ENCODE data around the gene CNTNAP5.

CNTNAP5 gene

DNA sequence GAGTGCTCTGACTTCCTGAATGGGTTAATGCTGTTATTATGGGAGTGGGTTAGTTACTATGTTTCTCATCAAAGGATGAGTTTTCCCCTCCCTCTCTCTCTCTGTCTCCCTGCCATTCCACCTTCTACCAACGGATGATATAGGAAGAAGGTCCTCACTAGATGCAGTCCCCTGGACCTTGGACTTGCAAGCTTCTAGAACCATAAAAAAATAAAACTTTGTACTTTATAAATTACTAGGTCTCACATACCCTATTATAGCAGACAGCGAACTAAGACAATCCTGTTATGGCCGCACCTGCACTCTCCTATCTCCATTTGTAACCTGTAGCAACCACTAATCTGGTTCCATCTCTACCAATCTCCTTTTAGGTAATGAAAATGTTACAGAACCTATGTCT lies 564.9 kb downstream of the CNTNAP5 start:
- DNase-seq (ENCODE audit: low read depth in 2 of 2, low spot score in 1 of 2), result no peak

DNA sequence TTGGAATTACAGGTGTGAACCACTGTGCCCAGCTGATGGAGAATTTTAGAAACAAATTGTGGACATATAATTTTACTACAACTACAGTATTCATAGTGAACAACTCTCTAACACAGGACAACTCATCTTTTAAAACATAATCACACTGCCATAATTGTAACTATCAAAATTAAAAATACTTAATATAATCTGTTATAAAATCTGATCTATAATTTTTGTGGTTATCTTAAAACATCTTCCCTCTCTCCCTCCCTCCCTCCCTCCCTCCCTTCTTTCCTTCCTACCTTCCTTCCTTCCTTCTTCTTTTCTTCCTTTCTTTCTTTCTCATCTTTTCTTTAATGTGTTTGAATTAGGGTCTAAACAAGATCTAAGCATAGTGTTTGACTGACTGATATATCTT lies 577.7 kb downstream of the CNTNAP5 start:
- DNase-seq (ENCODE audit: low read depth in 2 of 2, low spot score in 1 of 2), result no peak

DNA sequence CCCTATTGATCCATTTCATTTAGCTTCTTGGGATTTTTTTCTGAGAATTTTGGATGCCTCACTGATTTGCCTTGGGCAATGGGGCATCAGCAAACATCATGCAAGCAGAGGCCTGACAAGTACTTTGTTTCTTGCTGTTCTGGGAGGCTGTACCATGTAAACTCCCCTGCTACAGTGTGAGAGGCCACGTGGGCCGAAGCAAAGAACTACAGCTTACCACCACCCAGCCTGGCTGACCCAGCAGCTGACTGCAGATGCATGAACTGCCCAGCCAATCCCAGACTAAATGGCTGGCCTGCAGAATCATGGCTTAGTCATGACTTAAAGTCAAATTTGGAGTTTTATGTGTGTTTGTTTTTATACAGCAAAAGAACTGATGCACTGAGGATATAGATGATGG lies 579.9 kb downstream of the CNTNAP5 start:
- no peak for DNase-seq (ENCODE audit: low read depth in 2 of 2, low spot score in 1 of 2)

DNA sequence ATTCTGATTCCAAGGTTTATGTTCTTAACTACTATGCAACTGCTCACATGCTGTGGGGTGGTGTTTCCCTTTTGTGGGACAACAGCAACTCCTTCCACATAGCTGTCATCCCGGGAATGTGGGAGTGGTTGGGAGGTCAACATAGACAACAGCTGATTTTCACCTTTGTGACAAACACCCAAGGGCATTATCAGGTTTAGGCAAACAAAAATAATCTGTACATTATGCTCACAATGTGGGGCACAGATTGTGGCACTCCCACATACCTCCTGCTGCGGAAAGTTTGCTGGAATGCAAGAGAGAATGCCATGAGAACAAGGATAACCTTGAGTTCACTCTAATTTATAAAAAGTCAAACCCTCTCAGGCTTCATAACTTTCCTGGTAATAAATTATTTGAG lies 582.6 kb downstream of the CNTNAP5 start:
- DNase-seq (ENCODE audit: low read depth in 2 of 2, low spot score in 1 of 2), result no peak

DNA sequence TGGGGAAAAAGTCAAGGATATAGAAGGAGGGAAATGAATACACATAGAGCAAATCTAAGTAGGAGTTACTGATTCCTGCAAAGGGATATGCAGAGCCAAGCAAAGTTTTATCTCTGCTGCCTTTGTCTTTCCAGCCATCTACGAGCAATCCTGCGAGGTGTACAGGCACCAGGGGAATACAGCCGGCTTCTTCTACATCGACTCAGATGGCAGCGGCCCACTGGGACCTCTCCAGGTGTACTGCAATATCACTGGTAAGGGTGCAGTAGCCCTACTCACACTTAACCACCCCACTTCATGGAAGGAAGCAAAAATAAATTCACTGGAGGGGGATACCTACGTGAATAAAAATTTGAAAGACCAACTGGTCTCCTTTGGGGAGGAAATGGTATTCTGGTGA lies 584.6 kb downstream of the CNTNAP5 start:
- no peak for DNase-seq (ENCODE audit: low read depth in 2 of 2, low spot score in 1 of 2)

DNA sequence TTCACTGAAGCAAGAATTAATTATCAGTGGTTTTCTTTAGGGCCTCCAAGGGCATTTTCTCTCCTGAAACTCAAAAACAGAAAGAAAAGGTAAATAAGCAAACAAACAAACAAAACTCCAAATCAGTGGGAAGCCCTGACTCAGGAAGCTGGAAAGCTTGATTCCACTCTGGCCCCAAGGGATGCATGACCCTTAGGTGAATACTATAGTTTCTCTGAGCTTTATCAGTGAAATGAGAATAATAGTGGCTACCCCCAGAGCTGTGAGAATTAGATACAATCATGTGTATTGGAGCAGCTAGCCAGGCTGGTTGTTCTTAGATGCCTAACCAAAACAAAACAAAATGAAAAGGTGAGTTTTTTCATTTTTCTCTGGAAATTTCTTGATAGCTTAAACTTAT lies 585.1 kb downstream of the CNTNAP5 start:
- no peak for DNase-seq (ENCODE audit: low read depth in 2 of 2, low spot score in 1 of 2)

DNA sequence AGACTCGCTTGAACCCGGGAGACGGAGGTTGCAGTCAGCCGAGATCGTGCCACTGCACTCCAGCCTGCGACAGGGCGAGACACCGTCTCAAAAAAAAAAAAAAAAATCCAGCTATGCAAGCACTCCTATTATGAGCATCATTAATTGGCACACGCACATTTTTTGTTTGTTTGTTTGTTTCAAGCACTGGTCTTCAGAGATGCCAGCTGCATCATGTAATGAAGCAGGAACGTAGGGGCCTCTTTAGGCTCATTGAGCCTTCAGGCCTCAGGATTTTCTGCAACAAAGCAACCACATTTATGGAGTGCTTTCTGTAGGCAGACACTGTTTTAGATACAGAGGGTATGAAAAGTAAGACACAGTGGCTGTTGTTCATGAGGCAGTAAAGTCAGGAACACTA lies 585.8 kb downstream of the CNTNAP5 start:
- DNase-seq (ENCODE audit: low read depth in 2 of 2, low spot score in 1 of 2), result no peak

DNA sequence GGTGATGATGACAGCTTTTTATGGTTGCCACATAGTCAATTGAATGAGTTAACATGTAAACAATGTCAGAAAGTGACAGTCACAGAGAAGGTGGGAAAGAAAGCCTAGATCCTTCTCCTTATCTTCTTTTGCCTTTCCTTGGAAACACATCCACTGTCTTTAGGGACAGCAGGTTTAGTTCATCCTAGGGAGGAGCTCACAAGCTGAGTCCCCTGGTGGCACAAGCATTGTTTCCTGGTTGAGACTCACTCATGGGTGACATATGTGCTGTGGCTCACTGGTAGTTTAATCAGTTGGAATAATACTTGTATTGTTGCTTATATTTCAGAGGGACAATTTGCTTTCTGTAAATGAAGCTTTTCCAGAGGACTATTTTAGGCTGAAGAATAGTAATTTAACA lies 598.5 kb downstream of the CNTNAP5 start:
- DNase-seq (ENCODE audit: low read depth in 2 of 2, low spot score in 1 of 2), result no peak

DNA sequence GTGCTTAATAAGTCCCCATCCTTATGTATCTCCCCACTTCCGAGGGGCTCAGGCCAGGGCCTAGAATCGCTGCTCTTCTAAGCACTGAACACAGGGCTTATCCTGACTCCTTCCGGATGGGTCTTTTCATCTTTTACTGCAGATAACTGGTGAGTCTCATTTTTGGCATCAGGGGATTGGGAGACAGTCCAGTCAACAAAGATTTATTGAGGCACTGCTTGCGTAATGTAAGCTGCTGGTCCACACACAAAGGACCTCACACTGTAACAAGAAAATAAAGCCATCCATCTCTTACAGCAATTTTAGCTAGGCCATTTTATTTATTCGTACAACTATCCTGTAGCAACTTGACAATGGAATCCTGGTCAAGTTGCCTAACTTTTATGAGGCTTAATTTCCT lies 600.5 kb downstream of the CNTNAP5 start:
- no peak for DNase-seq (ENCODE audit: low read depth in 2 of 2, low spot score in 1 of 2)

DNA sequence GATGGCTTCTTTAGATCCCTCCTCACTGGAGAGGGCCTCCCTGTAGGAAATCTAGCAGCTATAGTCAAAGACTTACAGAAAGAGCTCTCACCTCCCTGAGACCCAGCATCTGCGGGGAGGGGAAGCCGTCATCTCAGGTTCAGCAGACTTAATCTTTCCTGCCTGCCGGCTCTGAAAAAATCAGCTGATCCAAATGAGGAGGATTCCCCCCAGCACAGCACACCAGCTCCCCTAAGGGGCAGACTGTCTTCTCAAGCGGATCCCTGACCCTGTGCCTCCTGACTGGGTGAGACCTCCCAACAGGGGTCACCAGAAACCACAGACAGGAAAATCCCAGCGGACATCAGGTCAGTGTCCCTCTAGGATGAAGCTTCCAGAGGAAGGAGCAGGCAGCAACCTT lies 601.9 kb downstream of the CNTNAP5 start:
- no peak for DNase-seq (ENCODE audit: low read depth in 2 of 2, low spot score in 1 of 2)

DNA sequence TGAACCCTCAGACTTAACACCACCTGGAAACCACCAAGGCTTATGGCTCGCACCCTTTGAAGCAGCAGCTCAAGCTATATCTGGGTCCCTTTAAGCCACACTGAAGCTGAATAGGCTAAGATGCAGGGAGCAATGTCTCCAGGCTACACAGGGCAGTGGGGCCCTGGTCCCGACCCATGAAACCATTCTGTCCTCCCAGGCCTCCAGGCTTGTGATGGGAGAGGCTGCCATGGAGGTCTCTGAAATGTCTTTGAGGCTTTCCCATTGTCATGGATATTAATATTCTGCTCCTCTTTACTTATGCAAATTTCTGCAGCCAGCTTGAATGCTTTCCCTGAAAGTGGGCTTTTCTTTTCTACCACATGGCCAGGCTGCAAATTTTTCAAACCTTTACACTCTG lies 608.7 kb downstream of the CNTNAP5 start:
- no peak for DNase-seq (ENCODE audit: low read depth in 2 of 2, low spot score in 1 of 2)

DNA sequence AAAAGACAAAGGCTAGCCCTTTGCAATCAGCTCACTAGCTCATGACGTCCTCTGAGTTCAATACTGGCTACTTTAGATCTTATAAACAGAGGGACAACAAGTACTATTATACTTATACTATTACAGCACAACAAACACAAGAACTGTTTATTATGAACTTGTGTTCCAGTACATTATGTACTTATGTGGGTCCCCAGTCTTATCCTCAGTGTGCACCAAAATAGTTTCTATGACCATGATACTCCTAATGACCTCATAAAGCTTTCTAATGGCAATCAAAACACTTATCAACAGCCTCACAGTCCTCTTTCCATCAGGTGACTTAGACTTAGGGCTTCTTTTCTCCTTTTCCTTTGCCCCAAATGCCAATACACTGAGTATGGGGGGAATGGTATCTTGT lies 614.4 kb downstream of the CNTNAP5 start:
- DNase-seq (ENCODE audit: low read depth in 2 of 2, low spot score in 1 of 2), result no peak

DNA sequence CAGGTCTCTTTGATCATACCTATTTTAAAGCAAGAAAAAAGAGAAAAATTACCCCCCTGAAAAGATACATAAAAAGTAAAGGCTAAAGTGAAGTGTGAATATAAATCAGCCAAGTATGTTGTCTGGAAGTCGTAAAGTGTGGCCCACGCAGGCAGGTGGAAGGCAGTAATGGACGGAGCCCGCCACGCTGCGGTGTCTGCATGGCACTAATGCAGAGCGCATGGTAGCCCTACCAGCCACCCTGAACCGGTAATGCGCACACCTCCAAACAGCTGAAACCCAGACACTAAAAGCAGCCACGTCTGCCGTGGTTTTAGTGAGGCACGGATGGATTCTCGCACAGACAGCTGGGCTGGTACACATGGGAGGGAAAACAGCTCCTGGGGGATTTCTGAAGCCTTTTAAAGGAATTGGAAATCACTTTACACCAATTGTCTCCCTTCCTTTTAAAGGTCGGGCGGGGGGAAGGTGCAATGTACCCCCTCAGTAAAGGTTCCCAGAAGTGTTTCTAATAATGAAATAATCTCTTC lies 615.2 kb downstream of the CNTNAP5 start:
- DNase-seq (ENCODE audit: low read depth in 2 of 2, low spot score in 1 of 2), result no peak

DNA sequence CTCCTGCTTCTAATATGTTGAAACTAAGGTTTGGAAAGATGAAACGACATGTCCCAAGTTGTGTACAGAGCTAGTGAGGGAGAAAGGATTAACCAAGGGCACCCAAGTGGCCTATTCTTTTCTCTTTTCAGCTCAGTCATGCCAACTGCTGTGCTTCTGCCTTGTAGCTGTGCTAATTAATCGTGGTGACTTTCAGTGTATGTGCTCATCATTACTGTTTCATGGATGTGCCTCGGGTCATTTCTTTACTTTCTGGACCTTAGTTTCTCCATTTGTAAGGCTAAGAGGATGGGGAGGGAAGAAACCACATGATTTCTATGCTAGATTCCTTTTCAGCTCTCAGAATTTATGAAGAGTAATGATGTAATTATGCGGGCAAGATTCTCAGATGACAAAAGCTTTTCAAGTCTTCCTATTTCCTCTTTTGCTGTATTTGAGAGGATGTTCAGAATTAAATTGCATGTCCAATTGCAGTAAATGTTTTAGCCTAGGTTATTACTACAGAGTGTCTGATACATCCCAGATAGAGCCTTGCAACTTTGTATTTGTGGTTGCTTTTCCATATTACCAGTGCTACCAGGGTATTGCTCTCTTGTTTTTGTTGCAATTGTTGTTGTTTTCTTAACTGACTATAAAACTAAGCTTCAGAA lies 621.2 kb downstream of the CNTNAP5 start:
- no peak for DNase-seq (ENCODE audit: low read depth in 2 of 2, low spot score in 1 of 2)

DNA sequence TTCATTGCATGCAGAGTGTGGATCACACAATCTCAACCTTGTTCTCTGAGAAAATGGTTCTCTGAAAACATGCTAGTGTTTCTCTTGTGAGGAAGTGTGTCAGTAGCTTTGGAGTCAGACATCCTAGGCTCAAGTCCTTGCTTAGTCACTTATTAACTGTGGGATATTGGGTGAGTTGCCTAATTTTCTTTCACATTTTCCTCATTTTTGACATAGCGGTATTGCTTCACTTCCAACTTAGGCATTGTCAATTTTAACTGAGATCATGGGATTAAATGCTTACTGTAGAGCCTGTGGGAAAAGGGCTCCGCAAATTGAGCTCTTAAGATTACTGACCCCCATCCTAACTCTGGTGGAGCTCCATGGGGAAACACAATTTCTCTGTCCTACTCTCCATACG lies 622.2 kb downstream of the CNTNAP5 start:
- DNase-seq (ENCODE audit: low read depth in 2 of 2, low spot score in 1 of 2), result no peak

DNA sequence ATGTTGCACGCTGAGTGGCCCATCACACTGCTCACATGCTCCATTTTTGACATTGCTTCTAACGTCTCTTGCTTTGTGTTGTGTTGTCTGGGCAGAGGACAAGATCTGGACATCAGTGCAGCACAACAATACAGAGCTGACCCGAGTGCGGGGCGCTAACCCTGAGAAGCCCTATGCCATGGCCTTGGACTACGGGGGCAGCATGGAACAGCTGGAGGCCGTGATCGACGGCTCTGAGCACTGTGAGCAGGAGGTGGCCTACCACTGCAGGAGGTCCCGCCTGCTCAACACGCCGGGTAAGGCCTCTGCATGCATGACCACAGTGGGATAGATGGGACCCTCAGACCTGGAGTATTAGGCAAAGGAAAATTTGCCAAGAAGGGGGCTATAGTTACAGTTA lies 622.6 kb downstream of the CNTNAP5 start:
- no peak for DNase-seq (ENCODE audit: low read depth in 2 of 2, low spot score in 1 of 2)

DNA sequence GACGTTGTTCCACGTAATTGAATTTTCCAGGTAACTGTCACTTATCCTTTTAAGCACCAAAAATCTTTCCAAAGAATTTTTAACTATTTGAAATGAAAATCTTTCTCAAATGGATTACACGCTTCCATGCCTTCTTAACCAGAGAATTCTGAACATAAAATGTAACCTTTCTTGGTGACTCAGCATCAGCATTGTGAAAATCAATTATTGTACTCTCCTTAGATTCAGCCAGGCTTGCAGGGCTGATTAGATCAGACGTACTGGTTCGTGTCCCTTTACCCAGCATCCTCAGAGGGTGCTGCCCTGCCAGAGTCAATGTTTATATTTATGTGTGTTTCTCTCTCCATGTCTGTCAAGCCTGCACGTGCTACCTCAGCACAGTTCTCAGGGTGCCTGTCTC lies 623.9 kb downstream of the CNTNAP5 start:
- no peak for DNase-seq (ENCODE audit: low read depth in 2 of 2, low spot score in 1 of 2)

DNA sequence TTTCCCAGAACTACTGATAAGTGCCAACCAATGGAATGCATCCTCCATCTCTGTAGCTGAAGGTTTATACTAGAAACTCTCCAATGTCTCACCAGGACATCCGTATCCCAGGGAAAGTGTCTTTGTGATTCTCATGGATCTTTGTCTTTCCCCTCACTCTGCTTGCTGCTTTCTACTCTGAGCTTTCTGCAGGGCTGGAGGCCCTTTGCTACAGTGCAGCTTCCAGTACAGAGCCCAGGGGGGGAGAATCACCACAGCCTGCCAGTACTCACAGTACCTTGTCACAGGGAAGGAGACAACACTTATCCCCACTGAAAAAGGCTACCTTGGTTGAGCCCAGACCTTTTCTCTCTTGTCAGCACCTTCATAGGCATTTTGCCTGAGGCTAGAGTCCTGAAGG lies 627.0 kb downstream of the CNTNAP5 start:
- DNase-seq (ENCODE audit: low read depth in 2 of 2, low spot score in 1 of 2), result no peak

DNA sequence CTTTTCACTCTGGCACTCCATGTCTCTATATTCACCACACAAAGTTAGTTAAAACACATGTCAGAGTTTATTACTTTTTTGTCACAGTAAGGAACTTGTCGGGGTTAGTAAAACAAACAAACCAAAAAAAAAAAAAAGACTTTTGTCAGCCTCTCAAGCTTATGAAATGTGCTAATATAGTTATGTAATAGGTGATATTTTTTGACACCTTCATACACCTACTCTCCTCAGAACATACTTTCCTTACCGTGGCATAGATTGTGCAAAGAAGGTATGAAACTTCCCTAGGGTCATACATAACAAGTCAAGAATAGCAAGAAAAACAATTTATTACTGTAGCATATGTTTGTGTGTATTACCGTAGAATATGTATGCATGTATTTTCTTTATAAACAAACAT lies 633.3 kb downstream of the CNTNAP5 start:
- no peak for DNase-seq (ENCODE audit: low read depth in 2 of 2, low spot score in 1 of 2)

DNA sequence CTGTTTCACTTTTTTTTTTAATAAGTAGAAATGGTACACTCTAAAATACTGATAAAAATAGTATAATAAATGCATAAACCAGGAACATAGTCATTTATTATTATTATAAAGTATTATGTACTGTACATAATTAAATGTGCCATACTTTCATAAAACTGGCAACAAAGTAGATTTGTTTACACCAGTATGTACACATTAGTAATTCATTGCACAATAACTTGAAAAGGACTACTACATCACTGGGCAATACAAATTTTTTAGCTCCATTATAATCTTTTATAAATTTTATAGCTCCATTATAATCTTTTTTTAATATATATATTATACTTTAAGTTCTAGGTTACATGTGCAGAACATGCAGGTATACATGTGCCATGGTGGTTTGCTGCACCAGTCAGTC lies 636.5 kb downstream of the CNTNAP5 start:
- DNase-seq (ENCODE audit: low read depth in 2 of 2, low spot score in 1 of 2), result no peak

DNA sequence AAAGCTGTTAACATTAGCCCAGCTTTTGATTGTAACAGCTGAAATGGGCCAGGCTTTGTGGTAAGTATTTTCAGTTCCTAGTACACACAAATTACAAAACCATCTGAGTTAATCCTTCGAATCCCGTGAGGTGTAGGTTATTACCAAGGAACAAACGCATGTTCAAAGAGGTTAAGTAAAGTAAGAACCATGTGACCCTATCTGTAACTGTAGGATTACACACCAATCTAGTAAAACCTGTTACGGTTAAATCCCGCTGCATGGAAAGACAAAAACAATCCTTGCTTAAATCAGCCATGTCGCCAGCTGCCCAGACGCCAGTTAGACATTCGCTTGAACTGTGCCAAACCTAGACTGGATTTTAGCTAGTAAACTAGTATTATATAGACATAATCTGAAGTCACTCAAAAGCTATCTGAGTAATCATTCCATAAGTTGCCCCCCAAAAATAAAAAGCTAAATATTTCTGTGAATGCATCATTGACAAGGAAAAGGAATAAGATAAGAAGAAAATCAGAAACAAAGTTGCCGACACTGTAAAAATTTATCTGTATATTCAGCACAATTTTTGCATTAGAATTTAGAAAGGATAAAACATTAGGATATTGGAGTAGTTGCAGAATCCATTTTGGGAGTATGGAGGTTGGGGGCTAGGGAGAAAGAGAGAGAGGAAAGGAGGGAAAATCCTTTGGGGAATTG lies 638.0 kb downstream of the CNTNAP5 start:
- no peak for DNase-seq (ENCODE audit: low read depth in 2 of 2, low spot score in 1 of 2)

DNA sequence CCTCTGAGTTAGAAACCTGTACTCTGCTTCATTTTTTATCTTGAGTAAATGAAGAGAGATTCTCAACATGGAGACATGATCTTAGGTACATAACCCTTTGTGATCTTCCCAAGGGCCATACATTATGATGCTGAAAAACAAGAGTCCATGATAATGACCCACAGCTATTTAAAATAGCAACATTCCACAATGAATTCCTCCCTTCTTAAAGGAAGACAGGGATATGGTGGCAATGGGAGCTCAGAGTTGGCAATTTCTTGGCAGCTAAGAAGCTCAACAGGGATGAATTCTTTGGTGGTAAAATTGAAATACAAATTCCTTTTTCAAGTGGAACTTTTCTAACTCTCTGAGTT lies 638.5 kb downstream of the CNTNAP5 start:
- DNase-seq (ENCODE audit: low read depth in 2 of 2, low spot score in 1 of 2), result no peak

DNA sequence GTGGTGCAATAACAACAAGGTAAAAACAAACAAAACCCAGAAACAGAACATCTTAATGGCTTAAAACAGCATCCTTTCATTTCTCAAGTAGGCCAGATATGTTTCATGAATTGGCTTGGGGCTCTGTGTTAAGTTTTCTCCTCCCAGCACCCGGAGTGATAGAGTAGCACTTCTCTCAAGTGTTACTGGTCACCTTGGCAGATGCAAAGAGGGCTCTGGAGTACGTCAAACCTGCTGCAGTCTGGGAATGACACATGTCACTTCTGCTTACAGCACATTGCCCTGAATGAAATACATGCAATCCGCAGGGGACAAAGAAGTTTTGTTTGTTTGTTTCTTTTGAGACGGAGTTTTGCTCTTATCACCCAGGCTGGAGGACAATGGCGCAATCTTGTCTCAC lies 639.3 kb downstream of the CNTNAP5 start:
- DNase-seq (ENCODE audit: low read depth in 2 of 2, low spot score in 1 of 2), result no peak
